HL-60/S4 treated with retinoic acid at 250 ng/mL for 4 days and 3 days (cell line): ENCODE data around the gene PDLIM3.
"Not testable (repeated sequence)": the region's sequence is repeated elsewhere in the genome, so short reads cannot be mapped to it uniquely, and the experiment has no call there.

ENCODE experiments used
- in situ Hi-C: fragments of 300-500 bp; cut with MboI; formaldehyde crosslinking; loops from 2 replicates; pipeline ENCODE4 v1.7.0; 2022; ENCODE audit warnings: low sequenced_read_pairs

The PDLIM3 gene

GRCh38 chr4:185554365-185555126, 19.2 kb upstream of the PDLIM3 start:
- in situ Hi-C loops = no loop called here

GRCh38 chr4:185552254-185552653, 16.9 kb upstream of the PDLIM3 start:
- in situ Hi-C loops = no loop called here

- in situ Hi-C loops = no loop called here
These were observed 15.6 kb upstream of the PDLIM3 start for GRCh38 chr4:185550933-185551332.

GRCh38 chr4:185549095-185549639, 13.9 kb upstream of the PDLIM3 start:
- in situ Hi-C loops = no loop called here

- in situ Hi-C loops = no loop called here
These were observed 13.3 kb upstream of the PDLIM3 start for GRCh38 chr4:185548587-185548986.

- in situ Hi-C loops = no loop called here
These were observed 11.0 kb upstream of the PDLIM3 start for GRCh38 chr4:185546335-185546734.

- in situ Hi-C loops = no loop called here
These were observed 7.5 kb upstream of the PDLIM3 start for GRCh38 chr4:185542626-185543315.

- in situ Hi-C loops = no loop called here
These were observed 6.0 kb upstream of the PDLIM3 start for GRCh38 chr4:185541251-185541727.

- in situ Hi-C loops = no loop called here
These were observed 5.3 kb upstream of the PDLIM3 start for GRCh38 chr4:185540487-185541120.

GRCh38 chr4:185540040-185540439, 4.7 kb upstream of the PDLIM3 start:
- in situ Hi-C loops = no loop called here

- in situ Hi-C loops = no loop called here
These were observed 3.5 kb upstream of the PDLIM3 start for GRCh38 chr4:185538806-185539205.

- in situ Hi-C loops = no loop called here
These were observed 1.1 kb upstream of the PDLIM3 start for GRCh38 chr4:185536411-185536709.

GRCh38 chr4:185535612-185536410, 504 bp upstream of the PDLIM3 start:
- in situ Hi-C loops = no loop called here

GRCh38 chr4:185534511-185534865, 819 bp downstream of the PDLIM3 start:
- in situ Hi-C loops = no loop called here

- in situ Hi-C loops = no loop called here
These were observed 2.4 kb downstream of the PDLIM3 start for GRCh38 chr4:185532795-185533324.

GRCh38 chr4:185532293-185532692, 3.0 kb downstream of the PDLIM3 start:
- in situ Hi-C loops = no loop called here

- in situ Hi-C loops = not testable (repeated sequence)
These were observed 3.7 kb downstream of the PDLIM3 start for GRCh38 chr4:185531654-185532053.

GRCh38 chr4:185529413-185529812, 5.9 kb downstream of the PDLIM3 start:
- in situ Hi-C loops = no loop called here

GRCh38 chr4:185524888-185525863, 10.1 kb downstream of the PDLIM3 start:
- in situ Hi-C loops = no loop called here

- in situ Hi-C loops = no loop called here
These were observed 11.4 kb downstream of the PDLIM3 start for GRCh38 chr4:185523862-185524261.
